ENCODE results near the gene VWA8.

Gene VWA8

DNA sequence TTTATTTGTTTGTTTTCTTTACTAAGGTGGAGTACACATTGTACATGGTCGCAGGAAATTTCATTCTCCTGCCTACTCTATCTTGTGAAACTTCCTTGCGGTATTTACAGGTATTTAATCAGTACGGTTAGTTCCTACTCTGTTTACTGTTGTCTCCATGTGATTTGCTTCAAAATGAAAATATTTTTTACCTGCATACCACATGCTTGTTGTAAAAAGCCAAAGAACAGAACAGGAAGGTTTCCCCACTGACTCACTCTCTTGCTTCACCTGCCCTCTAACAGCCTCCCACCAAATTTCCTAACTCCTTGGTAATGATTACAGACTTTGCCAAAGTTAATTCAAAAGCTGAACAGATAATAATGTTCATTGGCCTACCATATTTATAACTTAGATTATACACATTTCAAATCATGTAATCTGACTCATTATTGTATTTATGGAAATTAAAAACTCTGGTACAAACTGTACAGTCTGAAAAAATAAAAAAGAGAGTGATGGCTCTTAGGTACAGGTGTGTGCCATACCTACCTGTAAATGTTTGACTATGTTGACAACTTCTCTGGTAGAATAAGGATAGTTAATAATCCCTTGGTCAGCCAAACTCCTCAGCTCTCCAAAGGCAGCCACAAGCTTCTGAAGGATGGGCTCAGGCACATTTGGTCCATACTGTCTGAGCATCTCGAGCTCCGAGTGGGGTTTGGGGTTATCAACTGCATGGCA is 239.9 kb downstream of the VWA8 start:
- DNase-seq: no peak

DNA sequence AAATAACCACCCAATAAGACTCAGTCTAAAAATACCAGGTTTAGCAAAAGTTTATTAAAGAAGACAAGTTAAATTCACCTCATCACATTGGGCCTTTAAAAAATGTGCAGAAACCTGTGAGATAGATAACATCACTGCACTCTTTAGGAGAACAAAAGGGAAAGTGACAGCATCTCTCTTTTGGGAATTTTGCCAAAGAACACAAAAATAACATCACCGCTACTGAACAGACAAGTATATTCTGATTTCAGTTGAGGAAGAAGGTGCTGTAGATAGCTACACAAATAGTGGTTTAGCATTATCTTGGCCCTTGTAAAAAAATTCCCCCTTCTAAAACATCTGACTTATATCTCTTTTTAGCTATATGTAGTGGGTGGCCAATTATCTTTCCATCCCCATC is 244.7 kb downstream of the VWA8 start:
- no peak for DNase-seq

DNA sequence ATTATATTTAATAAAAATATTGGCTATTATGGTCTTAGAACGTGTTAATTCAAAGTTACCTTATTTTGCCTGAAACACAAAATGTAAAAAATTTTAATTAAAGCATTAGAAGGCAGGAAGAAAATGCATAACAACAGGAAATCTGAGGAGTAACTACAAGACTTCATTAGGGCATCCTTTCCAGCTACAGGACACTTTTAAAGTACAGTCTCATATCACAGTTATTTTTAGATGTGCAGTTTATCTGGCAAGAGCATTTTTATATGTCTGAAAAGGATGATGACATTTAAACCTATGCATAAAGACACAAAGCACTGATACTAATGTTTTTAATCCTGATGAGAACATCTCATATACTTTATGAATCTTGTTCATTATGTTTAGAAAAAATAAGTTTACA is 247.5 kb downstream of the VWA8 start:
- DNase-seq: no peak

DNA sequence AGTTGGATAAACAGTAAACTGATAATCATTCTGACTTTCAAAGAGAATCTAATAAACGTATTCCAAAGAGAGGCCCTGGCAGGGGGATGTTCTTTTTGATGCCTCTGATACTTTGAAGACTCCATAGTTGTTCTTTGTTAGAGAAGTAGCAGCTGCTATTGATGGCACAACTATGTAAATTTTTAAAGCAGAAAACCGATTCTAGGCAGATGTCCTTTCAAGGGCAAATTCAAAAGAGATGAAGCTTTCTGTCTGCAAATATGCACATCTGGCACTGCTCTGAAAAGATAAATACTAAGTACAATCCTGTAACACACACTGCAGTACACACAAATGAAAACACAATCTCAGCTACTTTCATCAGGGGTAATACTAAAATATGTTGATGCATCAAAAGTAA is 250.1 kb downstream of the VWA8 start:
- no peak for DNase-seq

DNA sequence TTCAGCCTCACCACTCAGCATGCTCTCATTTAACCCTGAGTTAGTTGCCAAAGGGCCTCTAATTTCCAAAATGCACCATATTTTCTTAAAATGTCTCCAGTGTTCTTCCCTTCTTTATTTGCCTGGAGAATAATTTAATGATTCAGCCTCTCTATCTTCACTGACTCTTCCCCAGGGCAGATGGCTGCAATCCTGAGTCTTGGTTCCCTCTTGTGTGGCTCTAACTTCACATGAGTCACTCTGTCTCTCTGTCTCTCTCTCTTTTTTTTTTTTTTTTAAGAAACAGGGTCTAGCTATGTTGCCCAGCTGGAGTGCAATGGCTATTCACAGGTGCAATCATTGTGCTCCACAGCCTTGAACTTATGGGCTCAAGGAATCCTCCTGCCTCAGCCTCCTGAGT is 251.4 kb downstream of the VWA8 start:
- no peak for DNase-seq

DNA sequence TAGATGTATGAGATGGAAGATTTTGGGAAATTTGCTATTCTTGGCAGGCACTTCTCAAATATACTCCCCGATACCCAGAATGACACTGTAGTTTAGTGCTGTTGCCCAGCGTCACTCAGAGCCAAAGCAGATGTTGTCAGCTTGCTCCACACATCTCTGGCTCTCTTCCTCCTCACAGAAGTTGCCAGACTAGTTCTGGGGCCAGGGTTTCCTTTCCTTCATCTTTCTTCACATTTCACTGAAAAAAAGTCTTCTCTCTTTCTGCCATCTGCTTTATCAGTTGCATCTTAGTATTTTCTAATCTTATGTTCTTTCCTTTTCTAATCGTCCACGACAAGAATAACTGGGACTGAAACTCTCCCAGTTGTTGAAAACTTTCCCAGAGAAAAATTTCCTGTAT is 252.2 kb downstream of the VWA8 start:
- no peak for DNase-seq

DNA sequence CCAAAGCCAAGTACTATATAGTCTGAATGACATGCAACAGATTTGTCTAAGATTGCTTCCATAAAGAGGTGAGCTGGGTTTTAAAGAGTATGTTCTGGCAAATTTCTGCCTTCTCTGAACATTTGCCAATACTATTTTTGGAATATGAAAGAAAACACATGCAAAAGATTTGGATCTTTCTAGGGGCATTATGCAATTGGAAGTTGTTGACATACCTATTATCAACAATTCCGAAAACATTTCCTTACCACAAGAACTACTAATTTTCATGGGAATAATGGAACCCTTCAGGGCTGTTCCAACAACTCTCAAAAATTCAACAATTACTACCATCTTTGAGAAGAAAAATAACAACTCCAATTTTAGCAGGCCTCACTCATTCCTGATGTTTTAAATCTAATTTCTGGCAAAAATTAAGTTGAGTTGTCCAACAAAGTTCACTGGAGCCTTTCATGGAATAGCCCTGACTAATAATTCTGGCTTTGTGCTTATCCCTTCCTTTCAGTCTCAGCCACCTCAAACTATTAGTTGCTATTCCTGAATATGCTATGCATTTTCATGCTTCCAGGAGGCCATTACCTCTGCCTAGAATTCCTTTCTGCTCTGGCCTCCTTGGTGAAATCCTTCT is 253.6 kb downstream of the VWA8 start:
- DNase-seq: no peak

DNA sequence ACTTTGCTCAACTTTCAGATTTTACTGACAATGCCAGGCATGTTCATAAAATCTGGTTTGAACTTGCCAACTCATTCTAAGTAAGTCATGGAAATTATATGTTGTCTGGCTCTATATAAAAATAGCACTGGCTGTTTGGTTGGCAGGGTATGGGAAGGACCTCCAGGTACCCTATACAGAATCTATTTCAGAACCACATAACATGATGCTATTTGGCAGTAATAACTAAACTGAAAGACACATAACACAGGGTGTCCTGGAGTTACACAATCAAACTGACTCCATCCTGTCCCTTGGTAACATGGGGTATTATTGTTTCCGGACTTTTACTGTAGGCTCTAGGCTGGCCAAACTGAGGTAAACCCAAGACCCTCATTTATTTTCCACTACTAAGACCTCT is 254.8 kb downstream of the VWA8 start:
- no peak for DNase-seq

DNA sequence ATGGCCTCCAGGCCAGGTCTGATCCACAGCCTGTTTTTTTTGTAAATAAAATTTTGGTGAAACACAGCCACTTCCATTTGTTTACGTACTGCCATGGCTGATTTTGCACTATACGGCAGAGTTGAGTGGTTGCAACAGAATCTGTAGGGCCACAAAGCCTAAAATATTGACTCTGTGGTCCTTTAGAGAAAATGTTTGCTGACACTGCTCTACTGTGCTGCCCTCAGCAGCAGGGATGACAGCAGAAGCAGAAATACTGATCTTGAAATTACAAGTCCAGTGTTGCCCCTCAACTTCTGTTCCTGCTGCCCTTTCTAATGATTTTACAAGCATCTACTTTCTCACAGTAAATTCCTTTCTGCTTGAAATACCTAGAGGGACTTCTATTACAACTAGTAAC is 258.4 kb downstream of the VWA8 start:
- DNase-seq: no peak

DNA sequence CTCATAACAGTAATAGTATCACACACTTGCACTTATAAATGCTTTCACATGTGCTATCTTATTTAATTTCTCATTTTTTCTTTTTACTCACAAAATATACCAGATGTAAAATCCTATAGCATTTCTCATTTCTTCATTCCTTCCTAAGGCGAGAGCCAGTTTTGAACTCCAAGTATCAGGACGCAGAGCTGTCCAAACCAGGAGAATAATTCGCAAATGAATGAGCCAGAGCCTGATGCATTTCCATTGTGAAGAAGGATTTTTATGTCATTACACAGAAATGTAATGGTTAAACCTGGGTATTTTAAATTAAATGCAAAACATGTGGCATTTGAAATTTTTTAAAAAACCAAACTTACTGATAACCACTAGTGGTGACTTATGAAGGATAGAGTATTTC is 259.2 kb downstream of the VWA8 start:
- DNase-seq: no peak

DNA sequence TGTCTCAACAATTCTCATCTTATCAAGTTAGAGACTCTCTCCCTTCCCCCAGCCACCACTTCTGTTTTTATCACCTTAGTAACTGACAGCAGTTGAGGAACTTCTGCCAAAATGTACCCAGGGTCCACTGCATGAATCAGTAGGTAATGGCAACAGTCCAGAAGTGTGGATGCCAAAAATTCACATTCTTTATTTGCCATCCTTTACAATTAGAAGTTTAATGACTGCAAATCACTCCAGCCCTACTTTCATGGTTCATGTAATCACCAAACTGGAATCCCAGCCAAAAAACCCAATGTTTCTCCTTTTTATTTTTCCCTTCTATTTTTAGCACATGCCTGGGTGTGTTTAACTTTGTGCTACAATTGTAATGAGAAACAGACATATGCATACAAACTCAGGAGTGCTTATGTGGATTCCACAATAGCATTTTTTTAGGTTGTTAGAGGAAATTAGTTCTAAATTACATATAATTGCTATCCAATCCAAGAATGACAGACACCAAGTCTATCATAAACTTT is 260.1 kb downstream of the VWA8 start:
- no peak for DNase-seq

DNA sequence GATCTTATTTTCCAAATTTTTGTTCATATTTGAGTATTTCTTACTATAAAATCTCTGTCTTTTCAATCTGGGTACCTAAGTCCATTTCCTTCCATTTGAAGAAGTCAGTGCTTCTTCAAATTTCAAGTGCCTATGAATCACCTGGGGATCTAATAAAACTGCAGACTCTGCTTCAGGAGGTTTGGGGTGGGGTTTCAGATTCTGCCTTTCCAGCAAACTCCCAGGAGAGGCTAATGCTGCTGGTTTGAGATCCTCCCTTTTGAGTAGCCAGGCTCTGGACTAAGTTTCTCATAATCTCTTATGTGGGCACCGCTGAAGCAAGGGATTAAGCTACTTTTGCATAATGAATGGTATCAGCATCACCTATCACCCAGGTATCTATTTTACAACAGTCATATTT is 261.1 kb downstream of the VWA8 start:
- no peak for DNase-seq

DNA sequence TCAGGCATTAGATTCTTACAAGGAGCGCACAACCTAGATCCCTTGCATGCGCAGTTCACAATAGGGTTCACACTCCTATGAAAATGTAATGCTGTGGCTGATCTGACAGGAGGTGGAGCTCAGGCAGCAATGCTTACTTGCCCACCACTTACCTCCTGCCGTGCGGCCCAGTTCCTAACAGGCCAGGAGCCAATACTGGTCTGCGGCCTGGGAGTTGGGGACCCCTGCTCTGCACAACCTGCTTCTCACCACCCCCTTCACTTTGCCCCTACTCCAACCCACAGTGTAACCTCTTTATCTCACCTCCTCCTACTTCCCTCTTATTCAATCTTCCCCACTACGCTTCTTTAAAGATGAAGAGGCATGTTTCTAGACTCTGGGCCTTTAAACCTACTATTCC is 263.3 kb downstream of the VWA8 start:
- no peak for DNase-seq

DNA sequence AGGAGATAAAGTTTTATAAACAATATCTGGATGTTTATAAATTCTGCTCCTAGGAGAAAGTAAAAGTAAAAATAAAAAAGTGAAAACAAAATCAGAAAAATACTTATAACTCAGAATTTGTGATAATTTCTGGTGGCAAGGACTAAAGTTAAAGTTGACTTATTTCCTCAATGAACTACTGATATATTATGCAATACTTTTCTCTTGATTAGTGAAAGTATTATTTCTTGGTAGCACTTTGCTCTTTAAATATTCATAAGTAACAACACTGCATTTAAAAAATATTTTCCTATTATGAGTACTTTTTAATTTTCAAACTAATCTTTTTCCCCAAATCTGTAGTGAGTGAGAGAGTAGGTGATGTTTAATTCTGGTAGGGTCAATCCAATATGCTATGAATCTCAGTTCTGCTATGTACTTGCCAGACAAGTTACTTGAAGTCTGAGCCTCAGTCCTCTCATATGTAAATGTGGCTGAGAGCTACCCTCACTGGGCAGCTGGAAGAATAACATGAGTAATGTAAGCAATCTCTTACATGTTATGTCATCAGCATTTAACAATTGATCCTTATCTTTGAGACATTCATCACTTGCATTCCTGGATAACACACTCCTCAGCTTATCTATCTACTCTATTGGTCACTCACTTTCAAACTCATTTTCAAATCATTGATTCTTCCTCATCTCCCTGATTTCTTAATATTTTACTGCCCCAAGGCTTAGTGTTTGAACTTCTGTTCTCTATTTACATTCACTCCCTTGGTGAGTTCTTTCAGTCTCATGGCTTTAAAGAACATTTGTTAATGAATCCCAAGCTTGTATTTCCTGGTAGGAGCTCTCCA is 264.5 kb downstream of the VWA8 start:
- DNase-seq: no peak

DNA sequence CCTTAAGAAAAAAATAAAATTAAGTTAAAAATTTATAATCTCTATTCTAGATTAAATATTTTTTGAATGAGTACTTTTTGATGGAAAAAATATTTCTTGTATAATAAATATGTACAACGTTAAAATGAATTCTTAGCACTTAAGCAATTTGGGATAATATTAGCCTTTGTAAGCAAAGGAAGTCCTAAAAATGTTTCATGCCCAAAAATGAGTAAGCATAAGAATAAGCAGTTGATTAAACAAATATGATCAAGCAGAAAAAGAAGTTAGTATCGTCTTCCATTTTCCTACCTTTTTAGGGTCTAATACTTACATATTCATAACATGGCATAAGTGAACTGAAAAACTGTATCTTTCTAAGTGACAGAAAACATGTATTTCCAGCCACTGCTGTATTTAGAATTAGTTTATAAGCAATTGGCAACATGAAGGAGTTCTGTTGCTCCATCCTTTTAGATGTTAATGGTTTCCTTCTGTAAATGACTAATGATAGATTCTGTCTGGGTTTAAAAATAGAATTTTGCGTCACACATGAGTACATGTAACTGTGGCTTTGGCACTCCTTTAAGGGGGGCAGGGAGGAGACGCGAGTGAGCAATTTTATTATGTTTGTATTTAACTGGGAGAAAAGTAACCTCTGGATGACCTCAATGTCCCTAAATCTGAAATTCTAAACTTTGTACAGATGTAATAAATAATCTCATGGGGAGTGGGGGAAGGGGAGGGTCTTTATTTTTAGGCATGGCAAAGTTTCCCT is 266.2 kb downstream of the VWA8 start:
- DNase-seq: no peak

DNA sequence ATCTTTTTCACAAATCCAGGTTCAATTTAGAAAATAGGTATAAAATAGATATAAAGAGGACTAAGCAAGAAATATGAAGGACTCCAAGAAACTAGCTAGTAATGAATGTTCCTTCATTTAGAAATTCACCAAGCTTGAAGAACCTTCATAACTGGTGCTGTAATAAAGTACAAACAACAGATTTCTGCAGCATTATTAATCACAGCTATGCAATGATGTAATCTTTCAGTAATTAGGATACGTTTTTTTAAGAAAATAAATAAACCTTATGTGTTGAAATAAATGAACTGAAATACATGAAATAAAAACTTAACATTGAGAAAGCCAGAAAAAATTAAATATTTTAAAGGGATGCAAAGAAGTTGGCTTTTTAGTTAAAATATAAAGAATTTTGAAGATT is 267.5 kb downstream of the VWA8 start:
- no peak for DNase-seq

DNA sequence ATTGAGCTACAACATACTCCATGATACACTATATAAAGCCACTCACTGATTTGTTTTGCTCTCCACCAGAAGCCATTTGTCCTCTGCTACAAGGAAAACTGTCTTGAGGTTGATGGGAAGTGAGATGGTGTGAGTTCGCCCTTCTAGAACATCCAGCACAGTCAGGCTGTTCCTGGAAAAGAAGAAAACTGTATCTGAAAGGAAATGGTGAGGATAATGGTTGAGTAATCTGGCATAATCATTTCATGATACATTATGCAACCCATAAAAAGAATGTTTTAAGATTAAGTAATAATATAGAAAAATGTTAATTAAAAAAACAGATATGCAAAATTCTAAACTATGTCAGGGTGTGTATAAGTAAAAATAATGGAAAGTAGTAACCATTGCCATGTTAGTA is 269.6 kb downstream of the VWA8 start:
- no peak for DNase-seq

DNA sequence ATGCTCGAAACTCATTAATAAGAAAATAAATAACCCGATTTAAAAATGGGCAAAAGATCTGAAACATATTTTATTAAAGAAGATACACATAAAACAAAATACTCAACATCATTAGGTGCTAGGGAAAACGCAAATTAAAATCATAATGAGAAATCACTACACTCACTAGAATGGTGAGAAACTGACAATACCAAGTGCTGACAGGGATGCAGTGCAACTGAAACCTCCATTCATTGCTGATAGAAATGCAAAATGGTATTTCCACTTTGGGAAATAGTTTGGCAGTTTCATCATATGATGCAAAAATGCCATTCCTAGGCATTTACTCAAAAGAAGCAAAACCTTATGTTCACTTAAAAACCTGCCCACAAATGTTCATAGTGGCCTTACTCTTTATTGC is 278.1 kb downstream of the VWA8 start:
- no peak for DNase-seq

DNA sequence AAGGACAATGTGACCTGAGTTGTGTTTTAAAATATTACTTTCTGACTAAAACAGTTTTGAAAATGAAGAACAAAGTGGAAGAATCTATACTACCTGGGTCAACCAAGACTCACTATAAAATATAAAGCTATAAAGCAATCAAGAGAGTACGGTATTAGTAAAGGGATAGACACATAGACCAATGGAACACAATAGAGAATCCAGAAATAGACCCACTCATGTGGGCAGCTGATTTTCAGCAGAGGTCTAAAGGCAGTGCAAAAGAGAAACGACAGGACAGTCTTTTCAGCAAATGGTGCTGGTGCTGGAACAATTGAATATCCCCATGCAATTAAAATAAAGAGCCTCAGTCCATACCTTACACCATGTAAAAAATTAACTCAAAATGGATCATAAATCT is 278.9 kb downstream of the VWA8 start:
- DNase-seq: no peak

DNA sequence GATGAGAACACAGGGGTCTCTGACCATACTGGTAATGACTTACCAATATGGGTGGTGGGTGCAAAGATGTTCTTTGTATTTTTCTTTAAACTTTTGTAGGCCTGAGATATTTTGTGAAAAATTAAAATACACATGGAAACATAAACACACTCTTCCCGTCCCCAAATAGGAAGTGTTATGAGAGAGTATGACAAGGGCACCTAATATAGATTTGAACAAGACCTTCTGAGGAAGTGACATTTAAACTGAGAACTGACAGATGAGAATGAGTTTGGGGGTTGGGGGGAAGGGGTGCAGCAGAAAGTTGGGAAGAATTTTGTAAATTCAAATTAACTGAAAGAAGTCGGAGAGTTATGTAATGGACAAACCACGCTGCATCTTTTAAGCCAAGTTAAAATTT is 279.3 kb downstream of the VWA8 start:
- no peak for DNase-seq

DNA sequence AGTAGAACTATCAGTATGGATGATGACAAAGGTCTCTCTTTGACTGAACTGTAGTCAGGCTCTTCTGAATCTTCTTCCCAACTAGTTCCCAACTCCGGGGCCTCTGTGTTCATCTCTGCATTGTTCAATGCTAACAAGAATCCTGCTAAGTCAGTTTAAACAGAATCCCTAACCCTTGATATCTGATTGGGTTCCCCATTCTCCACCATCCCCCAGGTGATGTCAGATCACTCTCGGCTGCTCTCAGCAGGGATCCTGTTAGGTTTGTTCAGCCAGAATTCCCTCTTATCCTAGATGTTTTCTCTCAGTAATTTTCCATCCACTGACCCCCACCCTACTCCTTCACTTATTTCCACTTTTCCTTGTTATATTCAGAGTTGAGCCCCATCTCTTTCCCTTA is 280.0 kb downstream of the VWA8 start:
- no peak for DNase-seq

DNA sequence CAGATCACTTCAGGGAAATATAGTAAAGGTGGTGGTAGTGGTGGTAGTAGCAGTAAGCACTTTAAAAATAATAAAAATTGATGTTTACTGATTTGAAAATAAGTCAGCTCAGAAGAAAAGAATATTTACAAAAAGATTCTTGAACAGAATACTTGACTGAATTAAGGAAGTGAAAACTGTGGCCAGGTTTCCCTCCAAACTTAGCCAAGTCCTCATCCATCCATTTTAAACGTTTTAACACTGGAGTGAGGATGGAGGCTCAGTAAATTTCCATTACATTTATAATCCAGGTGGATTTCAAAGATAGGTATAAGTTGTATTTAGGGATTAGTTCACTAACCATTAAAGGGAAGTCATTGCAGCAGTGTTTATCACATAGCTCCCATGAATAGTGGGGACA is 282.1 kb downstream of the VWA8 start:
- DNase-seq: no peak

DNA sequence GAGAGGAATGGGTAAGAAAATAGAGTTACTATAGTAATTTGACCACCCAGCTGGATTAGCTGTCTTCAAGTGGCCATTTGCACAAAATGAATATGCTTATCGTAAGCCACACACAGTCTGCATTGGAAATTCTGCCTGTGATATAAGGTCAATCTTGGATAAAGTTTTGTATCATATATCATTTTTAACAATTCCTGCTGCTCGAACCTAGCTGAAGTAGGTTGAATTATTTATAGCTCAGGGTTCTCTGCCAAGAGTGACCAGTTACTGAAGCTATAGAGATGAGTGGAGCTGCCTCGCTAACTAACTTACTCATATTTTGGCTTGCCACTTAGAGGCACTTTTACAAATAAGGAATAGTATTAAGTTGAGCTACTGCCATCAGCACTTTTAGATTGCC is 282.7 kb downstream of the VWA8 start:
- DNase-seq: no peak

All from CD4-positive, alpha-beta T cell treated with Interleukin-4 for 4 hours (primary cell).